ENCODE measurements around the gene SOD2. TPM values are rescaled to one million over a fixed set of nuclear protein-coding genes. Genes with fewer than 3 reads are reported as not detected.

Gene SOD2
- total RNA-seq, 1 donor from 2014 or later: 44.8 TPM

- DNase-seq (ENCODE audit: low spot score in 2 of 2) (no peak), FAIRE-seq (no peak)
Measured at GRCh38 chr6:159646116-159646515, 46.9 kb downstream of the SOD2 start.

- DNase-seq (ENCODE audit: low spot score in 2 of 2): no peak
- FAIRE-seq: no peak
Measured at GRCh38 chr6:159645640-159646039, 47.4 kb downstream of the SOD2 start.

Small RNA genes within 50 kb of the gene (small RNA-seq; reads per million reads assigned to genes)
- gene RNU4ATAC18P: not detected

Other genes with a start within 250 kb of the SOD2 start
- 131 TPM for gene WTAP, start 34.3 kb upstream of the SOD2 start, total RNA-seq
- gene ACAT2, start 68.8 kb upstream of the SOD2 start, total RNA-seq: 100 TPM
- 378 TPM for gene TCP1, start 96.4 kb upstream of the SOD2 start, total RNA-seq
- gene MRPL18, start 97.2 kb upstream of the SOD2 start, total RNA-seq: 60.7 TPM
- not detected for gene PNLDC1, start 107.0 kb upstream of the SOD2 start, total RNA-seq
- 0.82 TPM for gene MAS1, start 197.7 kb upstream of the SOD2 start, total RNA-seq